Activated T-helper 1 cell treated with Interleukin-2 at 50 U/mL for 16 hours (primary cell): ENCODE data around the gene BNC2.
"Not testable (repeated sequence)": the region's sequence is repeated elsewhere in the genome, so short reads cannot be mapped to it uniquely, and the experiment has no call there.

Experiments
- DNase-seq: peaks from one replicate; pipeline ENCODE4 v3.0.0-alpha.2; 2020; ENCODE audit warnings: low read depth

Gene BNC2

DNA sequence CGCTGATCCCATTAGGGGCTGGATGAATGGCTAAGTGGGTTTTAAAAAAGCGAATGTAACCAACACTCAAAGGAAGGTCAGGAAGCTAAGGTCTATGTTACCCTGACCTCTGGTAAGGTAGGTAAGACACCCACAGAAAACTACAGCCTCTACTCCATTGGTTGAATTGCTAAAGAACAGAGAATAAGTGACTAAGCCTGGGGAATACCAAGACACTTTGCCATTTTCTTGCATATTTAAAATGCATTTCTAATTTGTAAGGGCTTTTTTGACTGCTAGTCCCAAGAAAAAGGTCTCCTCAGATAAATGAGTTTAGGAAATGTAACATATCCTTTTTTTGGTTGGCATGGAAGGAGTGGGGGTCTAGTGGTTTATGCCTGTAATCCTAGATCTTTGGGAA lies 368.7 kb downstream of the BNC2 start:
- no peak for DNase-seq

DNA sequence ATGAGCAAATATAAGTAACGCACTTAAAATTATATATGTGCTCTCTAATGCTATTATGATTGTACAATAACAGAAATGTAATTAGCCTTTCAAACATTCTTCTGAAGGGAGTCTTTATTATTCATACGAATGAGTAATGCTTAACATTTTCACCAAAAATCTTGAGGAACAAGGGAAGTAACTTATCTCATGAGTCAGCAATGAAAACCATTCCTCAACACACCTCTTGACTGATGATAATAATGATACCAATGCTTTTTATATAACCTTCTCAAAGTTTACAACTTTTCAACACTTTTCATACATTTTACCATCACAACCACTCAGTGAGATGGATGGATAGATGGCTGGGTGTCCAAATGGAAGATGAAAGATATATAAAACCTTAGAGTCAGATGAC lies 369.3 kb downstream of the BNC2 start:
- DNase-seq, result no peak

DNA sequence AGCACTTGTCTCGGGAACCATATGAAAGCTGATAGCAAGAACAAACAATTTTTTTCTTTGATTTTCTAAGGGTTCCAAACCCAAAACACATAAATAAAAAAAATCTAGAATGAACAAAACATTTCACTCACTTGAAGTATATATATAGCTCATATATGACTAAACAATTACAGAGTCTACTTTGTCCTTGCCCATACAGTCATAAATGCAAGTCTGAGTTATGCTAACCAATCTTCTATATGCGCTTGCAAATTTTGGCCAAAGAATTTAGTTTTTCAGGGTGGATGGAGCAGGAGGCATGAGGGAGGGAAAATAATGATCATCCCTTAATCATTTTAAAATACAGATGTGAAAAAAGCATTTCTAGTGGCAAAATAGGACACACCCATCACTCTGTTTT lies 370.1 kb downstream of the BNC2 start:
- DNase-seq, result no peak

DNA sequence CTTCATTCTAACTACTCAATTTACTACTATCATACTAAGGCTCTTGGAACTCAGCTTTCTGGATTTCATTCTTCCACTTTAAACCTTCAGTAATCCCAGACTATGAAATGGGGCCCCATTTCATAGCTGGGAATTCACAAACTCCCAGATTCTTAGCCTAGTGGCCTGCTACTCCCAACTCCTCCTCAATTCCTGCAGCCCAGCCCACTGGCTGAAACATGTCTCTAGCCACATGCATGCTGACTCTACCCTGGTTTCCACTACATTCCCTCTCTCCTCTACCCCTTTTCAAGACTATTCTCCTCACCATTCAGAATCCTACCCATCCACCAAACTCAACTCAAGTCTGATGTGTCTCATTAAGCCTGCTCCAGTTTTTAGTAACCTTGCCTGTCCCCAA lies 370.6 kb downstream of the BNC2 start:
- DNase-seq, result no peak

DNA sequence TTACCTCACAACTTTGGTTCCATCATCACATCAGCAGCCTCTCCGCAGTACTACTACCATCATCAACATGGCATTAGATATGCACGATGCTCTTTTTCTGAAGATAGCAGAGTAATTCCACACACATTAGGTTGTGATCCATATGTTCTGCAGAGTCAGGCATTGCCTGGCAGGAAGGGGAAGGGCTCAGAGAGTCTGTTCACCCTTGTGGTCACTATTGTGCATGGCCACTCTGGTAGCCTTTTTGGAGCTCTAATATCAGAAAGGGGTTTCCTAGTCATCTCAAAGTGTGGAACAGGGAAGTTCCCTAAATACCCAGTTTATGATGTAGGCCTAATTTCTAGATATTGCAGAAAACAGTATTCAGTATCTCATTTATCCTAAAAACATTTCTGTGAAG lies 373.6 kb downstream of the BNC2 start:
- DNase-seq, result no peak

DNA sequence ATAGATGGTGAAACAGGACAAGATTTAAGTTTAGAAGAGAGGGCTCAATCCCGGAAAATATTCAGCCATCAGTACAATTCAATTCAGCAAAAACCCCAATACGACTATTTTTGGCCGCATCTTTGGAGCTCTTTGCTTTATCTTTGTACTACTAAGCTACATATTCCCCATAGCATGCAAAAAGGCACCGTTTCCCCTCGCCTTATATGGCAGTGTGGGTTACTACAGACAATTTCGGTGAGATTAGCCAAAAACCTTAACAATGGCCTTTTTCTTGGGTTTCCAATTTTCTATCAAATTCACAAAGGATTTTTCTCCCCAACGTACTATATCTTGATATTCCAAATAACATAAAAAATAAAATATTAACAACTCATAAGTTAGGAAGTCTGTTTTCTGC lies 382.6 kb downstream of the BNC2 start:
- no peak for DNase-seq

DNA sequence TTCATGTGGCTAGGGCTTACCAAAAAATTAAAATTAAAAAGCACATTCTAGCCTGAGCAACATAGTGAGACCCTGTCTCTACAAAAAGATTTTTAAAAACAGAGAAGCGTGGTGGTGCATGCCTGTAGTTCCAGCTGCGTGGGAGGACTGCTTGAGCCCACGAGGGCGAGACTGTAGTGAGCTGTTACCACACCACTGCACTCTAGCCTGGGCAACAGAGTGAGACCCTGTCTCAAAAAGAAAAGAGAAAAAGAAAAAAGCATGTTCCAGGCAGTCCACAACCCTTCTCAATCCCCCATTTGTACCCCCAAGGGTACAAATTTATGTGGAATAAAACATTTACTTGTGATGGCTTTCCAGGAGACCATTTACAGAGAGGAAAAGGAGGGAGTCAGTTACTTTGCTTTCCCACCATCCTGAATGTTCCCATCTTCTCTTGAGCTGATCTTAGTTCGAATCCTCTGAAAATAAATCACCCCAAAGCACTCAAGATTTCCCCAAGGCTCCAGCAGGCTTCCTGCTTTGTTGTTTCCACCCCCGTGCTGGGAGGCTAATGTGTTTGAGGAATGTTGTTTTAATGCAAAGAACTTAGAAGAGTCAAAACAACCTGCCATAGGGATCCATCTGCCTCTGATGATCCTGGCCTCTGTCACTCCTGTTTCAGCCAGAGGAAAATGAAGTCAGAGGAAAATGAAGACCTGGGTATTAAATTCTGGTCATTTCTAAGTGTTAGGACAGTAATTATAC lies 384.7 kb downstream of the BNC2 start:
- no peak for DNase-seq

DNA sequence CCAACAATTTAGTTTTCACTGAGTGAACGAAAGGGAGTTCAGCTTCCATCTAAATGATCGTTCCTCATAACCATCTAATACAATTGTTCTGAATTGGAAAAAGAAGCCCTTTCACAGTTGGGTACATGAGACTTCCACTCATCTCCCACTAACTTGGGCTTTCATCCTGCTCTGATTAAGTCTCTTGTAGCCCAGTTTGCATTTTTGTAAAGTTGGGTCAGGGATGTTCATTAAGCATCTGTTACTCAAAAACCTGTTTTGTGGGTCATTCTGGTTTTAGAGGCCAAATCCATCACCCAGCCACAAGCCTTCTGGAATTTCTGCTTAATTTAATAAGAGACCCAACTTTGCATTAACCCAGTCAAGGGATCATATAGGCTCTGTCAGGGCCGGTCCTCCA lies 385.3 kb downstream of the BNC2 start:
- DNase-seq, result no peak

DNA sequence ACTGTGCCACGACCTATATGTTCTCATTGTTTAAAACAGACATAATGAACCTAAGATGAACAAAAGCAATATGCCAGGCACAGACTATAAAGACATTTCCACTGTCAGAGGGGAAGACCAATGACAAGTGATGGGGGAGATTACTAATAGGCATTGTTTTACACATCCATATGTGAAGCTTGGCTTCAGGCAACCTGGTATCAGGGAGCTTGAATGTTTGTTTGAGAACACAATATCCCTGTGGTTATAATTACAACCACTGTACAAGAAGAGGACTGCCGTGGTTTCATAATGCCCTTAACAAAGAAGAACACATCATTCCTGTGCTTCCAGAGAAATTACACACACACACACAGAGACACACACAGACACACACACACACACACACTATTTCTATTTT lies 385.7 kb downstream of the BNC2 start:
- DNase-seq, result no peak

DNA sequence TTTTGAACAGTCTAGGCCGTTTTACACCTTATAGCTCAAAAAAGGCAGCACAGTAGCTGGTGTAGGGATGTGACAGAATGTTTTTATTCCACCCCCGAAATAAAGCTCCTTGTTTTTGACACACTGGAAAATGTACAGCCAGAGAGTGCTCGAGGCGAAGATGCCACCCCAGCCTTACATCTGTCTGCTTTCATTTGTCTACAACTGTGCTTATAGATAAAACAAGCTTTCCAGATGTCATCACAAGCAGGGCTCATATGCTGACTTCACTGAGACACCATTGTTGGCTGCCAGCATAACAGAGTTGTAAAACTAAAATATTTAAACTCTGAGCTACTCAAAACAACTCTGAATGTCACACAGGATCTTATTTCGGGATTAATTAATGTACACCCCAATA lies 386.3 kb downstream of the BNC2 start:
- no peak for DNase-seq

DNA sequence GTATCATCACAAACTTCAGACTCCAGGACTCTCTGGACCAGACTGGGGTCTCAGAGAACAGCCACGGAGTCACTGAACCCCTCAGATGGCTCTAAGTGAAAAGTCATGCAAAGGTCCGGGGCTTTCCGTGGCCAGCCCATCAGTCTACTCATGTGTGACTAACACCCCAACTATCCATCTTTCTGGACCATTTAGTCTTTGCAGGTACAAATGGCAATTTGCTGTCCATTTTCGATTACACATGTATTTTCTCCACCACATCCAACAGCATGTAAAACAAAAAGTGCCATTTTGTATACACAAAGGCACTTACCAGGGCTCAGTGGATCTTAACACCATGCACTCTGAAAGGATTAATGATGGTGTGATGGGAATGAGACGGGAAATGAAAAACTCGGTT lies 387.7 kb downstream of the BNC2 start:
- no peak for DNase-seq

DNA sequence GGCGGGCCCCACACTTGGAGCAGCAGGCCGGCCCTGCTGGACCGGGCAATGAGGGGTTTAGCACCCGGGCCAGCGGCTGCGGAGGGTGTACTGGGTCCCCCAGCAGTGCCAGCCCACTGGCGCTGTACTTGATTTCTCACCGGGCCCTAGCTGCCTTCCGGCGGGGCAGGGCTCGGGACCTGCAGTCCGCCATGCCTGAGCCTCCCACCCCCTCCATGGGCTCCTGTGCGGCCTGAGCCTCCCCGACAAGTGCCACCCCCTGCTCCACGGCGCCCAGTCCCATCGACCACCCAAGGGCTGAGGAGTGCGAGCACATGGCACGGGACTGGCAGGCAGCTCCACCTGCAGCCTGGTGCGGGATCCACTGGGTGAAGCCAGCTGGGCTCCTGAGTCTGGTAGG lies 389.9 kb downstream of the BNC2 start:
- not testable (repeated sequence) for DNase-seq

DNA sequence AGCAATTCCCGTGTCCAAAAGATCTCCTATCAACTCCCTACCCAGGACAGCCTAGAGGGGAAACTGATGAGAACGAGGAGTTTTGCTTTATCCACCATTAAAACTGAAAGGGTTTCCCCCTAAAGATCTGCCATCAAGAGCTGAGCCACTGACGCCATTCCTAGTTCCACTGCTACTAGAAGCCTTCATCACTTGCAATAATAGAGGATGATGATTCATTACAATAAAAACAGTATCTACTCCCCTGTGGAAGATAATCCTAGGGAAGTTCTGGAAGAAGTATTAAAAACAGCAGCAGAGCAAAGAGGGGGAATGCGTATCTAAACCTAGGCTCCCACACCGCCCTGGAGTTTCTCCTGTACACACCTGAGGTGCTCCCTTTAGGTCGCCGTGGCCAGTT lies 394.5 kb downstream of the BNC2 start:
- DNase-seq, result no peak

DNA sequence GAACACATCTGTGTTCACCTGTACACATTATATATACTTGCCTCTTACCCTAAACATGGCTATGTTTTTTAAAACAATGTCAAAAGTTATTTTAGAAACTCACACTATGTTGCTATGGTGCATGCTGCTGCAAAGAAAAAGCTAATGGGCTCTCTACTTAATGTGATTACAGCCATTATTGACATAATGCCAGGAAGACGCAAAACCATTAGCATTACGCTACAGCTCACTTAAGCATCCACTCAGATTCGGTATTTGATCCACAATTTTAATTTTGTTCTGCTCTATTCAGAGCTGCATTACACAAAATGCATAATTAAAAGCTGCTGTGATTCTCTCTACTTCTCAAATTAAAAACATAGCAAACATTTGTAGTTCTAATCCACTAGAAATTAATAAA lies 395.2 kb downstream of the BNC2 start:
- no peak for DNase-seq

DNA sequence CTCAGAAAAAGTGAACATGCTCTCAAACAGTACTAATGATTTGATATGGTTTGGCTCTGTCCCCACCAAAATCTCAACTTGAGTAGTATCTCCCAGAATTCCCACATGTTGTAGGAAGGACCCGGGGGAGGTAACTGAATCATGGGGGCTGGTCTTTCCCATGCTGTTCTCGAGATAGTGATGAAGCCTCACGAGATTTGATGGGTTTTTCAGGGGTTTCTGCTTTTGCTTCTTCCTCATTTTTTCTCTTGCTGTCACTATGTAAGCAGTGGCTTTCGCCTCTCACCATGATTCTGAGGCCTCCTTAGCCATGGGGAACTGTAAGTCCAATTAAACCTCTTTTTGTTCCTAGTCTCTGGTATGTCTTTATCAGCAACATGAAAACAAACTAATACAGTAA lies 401.3 kb downstream of the BNC2 start:
- DNase-seq, result no peak

DNA sequence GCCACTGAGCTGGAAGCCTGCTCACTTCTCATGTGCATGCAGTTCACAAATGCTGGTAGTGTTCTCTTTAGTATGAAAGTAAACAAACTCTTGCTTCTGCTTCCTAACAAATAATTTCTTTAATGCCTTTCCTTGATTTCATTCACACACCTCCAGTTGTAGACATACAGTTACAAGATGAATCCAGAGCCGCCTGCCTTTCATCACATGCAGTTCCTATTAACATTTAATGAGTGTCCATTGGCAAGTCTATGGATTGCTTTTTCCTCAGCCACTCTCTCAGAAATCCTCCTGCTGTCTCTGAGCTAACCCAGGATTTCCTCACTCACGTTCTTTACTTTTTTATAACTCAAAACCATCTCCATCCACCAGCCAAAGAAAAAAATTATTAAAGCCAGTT lies 408.6 kb downstream of the BNC2 start:
- no peak for DNase-seq

DNA sequence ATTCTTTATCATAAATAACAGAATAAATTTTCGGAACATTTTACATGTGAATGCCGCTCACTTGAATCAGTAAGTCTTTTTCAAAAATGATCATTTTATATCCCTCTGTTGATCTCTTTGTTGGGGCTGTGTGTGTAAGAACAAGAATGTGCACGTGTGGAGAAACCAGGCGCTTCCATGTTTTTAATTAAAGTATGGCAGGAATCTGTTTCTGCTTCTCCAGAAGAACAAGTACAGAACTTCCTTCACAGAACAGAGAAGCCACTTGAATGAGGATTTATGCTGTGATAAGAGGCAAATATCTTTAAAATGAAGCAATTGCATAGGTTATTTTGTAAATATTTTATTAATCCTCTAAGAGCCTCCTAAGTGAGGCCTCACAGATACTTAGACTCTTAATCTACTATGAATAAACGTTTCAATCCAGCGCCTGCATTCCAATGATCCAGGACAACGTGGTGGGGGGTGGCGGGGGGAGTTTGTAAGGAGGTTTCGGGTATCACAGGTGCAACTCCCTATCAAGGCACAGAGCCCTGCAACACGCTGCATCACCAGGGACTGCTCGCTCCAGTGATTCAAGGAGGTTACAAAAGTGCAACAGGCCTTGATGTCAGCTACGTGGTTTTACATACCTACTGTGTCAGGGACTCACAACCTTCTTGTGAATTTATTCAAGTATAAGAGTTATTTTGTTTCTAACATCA lies 409.2 kb downstream of the BNC2 start:
- no peak for DNase-seq

DNA sequence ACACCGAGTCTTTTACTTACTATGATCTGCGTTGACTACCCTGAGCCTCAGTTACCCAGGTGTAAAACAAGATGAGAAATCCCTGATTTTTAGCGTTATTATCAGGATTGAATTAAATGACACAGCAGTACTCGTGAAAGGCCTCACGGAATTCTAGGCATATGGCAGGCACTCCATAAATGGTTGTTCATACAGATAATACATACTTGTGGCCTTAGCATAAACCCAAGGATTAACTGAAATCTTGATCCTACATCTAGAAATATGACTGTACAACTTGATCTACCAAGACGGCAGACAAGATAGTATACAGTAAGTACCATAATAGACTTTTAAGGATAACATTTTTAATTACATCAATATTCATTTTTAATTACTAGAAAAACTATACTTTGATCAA lies 409.8 kb downstream of the BNC2 start:
- DNase-seq, result no peak

DNA sequence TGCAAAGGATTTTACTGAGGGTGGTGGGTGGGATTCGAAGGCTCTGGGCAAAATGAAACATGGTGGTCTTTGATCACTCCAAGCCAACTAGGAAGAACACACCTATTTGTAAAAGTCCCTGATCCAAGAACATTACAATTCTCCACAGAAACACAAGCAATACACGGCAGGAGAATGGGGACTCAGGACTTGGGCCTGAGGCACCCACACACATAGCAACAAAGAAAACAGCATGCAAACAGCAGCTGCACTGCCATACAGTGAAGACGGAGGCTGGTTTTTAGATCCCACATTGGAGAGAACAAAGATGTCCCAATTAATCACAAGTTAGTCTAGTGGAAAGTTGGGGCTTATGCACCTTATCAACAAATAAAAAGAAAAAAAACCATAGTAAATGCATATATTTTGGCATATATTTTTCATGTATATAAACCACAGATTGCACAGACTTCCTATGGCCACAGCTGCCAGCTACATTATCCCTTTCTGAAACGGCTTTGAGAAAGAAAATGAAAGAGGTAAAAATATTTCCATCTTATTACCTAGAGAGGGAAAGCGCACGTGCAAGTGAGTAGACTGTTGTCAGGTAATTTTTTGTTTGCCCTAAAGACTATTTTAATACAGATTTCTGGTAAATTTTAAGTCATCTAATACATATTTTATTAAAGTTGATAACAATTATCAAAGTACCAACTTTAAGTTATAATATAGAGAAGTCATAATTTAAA lies 410.9 kb downstream of the BNC2 start:
- DNase-seq, result no peak

DNA sequence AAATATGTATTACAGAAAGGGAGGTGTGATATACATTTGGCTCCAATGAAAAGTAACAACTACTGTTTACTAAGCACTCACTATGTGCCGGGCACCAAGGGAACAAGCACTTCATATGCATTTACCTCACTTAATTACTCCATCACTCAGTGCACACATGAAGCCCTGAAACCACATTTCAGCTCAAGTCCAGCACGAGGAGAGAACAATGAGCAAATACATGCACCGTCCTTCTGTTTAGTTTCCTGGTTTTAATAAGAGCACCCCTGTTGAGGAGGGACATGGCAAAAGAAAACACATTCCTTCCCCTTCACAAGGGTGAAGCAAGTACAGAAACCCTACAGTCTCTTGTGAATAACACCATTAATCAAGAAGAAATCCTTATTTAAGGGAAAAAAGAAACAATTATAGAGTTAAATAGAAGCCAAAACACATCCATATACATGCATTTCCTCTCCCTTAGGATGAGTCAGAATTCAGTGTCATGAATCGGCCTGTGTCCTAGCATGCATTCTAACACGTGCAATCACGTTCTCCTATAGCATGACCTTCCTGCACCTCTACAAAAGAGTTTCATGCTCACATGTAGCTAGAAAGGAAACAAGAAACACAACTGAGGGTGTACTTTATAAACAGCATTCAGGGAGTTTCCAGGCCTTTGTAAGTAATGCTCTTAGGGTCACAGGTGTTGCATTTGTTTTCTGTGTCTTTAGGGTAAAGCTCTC lies 411.6 kb downstream of the BNC2 start:
- DNase-seq, result no peak

DNA sequence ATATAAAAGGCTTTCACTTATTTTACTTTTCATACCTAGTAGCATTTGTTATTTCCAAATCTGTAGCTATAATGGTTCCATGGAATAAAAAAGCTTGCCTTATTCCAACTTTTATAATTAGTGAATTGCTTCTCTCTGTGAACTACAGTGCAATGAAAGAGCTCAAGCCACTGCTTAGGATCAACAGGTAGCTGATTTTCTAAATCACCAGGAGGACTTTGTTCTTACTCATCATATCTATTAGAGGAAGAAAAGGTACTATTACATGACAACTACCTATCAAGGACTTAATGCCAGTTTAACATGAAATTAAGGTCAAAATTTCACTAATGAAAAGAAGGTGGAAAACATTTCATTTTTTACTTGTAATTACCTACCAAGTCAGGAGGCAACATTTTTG lies 414.6 kb downstream of the BNC2 start:
- DNase-seq, result no peak

DNA sequence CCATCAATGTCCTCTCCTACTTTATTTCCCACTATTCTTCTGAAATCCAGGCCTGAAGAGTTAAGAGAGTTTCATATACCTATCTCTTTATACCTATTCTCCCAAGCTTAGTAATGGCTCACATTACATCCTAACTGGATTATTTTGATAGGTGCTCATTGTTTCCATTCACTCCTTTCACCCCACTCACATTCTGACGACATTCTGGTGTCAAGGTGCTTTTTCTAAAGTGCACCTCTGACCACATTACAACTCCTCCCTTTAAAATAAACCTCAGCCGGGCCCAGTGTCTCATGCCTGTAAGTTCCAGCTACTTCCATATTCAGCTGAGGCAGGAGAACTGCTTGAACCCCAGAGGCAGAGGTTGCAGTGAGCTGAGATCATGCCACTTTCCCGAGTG lies 417.1 kb downstream of the BNC2 start:
- DNase-seq, result no peak

DNA sequence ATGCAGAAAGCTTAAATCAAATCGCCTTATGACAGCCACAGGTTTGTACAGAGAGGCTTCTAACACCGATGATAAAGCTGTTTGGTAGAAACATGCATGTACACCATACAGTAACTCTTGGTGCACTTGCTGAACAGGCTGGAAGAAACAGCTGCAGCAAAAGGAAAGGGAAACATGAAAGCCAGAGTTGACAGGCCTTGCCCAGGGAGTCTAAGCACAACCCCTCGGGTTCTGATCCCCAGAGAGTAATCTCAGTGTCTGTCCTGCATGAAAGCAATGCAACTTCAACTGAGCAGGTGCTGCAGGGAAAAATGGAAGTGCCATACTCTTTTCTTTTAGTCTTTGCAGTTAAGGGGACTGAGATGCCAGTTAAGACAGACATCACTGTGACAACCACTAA lies 419.9 kb downstream of the BNC2 start:
- no peak for DNase-seq
